CD4-positive, alpha-beta memory T cell (primary cell): Measurements from ENCODE around the gene GJD3. TPM values are rescaled to one million over a fixed set of nuclear protein-coding genes. Genes with fewer than 3 reads are reported as not detected.

Experiments used
- CTCF ChIA-PET: fragments of 350-600 bp; sonication (Branson Sonifier 250); formaldehyde crosslinking; loops from one replicate; lab custom pipeline; 2021; ENCODE audit warnings: inconsistent platforms; ENCODE audit not compliant: partially characterized antibody; lab: Charles Lee
- POLR2A ChIA-PET: fragments of 350-600 bp; sonication (Branson Sonifier 250); formaldehyde crosslinking; loops from one replicate; lab custom pipeline; 2021; ENCODE audit not compliant: partially characterized antibody; lab: Charles Lee
- DNase-seq, 5 donors: peaks; one replicate each; pipeline versions ENCODE4 v3.0.0 to v3.0.0-alpha.2; 2020 to 2022; ENCODE audit warnings: mixed read lengths in 1 of 5
- H3K27ac ChIP-seq: one replicate; pipeline ENCODE4 v1.7.0; 2013; ENCODE audit warnings: low read depth, low read length
- H3K27me3 ChIP-seq: 2 replicates; pipeline ENCODE4 v1.7.0; 2013; ENCODE audit warnings: mild to moderate bottlenecking, low read length, moderate library complexity; ENCODE audit not compliant: insufficient read depth
- H3K36me3 ChIP-seq: 2 replicates; pipeline ENCODE4 v1.7.0; 2013; ENCODE audit warnings: mild to moderate bottlenecking, low read length, moderate library complexity; ENCODE audit not compliant: insufficient read depth
- H3K4me1 ChIP-seq: 2 replicates; pipeline ENCODE4 v1.7.0; 2013; ENCODE audit warnings: mild to moderate bottlenecking, low read length, moderate library complexity; ENCODE audit not compliant: insufficient read depth
- H3K4me3 ChIP-seq, 2 donors: one replicate each; pipeline ENCODE4 v1.7.0; 2013; ENCODE audit warnings: low read length in 2 of 2, mild to moderate bottlenecking in 1 of 2
- H3K9me3 ChIP-seq, 2 donors: one replicate each; pipeline ENCODE4 v1.7.0; 2013; ENCODE audit warnings: low read length in 2 of 2, control low read depth in 1 of 2; ENCODE audit not compliant: control insufficient read depth in 1 of 2
- H3K27ac Mint-ChIP-seq, 7 donors: one replicate each; pipeline ENCODE4 v1.8.0; 2020 to 2021; ENCODE audit warnings: mixed read lengths in 7 of 7, mild to moderate bottlenecking in 6 of 7, inconsistent platforms in 3 of 7, moderate library complexity in 3 of 7
- H3K27me3 Mint-ChIP-seq, 2 donors: one replicate each; pipeline ENCODE4 v1.8.0; 2020 to 2021; ENCODE audit warnings: mixed read lengths in 2 of 2
- H3K36me3 Mint-ChIP-seq, 2 donors: one replicate each; pipeline ENCODE4 v1.8.0; 2020 to 2021; ENCODE audit warnings: mixed read lengths in 2 of 2, inconsistent platforms in 1 of 2, mild to moderate bottlenecking in 1 of 2
- H3K4me1 Mint-ChIP-seq, 4 donors: one replicate each; pipeline ENCODE4 v1.8.0; 2020 to 2021; ENCODE audit warnings: mixed read lengths in 4 of 4, mild to moderate bottlenecking in 1 of 4
- H3K4me3 Mint-ChIP-seq, 8 donors: one replicate each; pipeline ENCODE4 v1.8.0; 2020 to 2021; ENCODE audit warnings: mixed read lengths in 8 of 8, mild to moderate bottlenecking in 7 of 8, moderate library complexity in 6 of 8, inconsistent platforms in 3 of 8
- H3K9me3 Mint-ChIP-seq, 8 donors: one replicate each; pipeline ENCODE4 v1.8.0; 2020 to 2021; ENCODE audit warnings: mixed read lengths in 8 of 8, mild to moderate bottlenecking in 5 of 8, inconsistent platforms in 3 of 8, moderate library complexity in 1 of 8
- intact Hi-C: fragments of 100-400 bp; cut with micrococcal nuclease; formaldehyde crosslinking; loops from one replicate; pipeline ENCODE4 v1.15.1; 2023
- polyA plus RNA-seq, 2 donors: library from polyadenylated mRNA; unstranded; fragments of 300-500 nt; fragmentation: Illumina TruSeq; gene quantifications; one replicate each; pipeline ENCODE4 v1.2.3, GENCODE V29; 2021
- total RNA-seq, 2 experiments: library from RNA; stranded (reverse); gene quantifications; one replicate each; pipeline ENCODE4 v1.2.3, GENCODE V29; 2021

Gene GJD3
- total and polyA plus RNA-seq, 4 experiments from 2014 or later = not detected

DNA sequence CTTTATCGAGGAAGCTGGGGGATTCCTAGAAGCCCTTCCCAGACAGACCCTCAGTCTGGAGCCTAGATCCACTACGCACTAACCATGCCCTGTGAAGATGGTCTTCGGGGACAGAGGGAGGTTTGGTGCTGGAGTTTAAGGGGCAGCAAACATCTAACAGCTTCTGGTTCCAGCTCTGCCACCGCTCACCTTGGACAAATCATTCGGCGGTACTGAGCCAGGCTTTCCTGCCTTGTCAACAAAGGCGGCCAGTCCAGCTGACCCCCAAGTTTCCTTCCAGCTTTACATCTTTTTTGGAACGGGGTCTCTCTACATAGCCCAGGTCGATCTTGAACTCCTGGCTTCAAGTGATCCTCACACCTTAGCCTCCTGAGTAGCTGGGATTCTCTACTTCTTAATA, 369 bp upstream of the GJD3 start:
- Histone ChIP-seq H3K4me3 (no peak overlapping the region), H3K27me3 (no peaks in the 10 kb centered on the region), H3K9me3 (no peaks in the 10 kb centered on the region), H3K27ac (no peak overlapping the region), H3K4me1 (peaks cover 12% of the 10 kb centered on the region), H3K36me3 (no peaks in the 10 kb centered on the region)
- no peak for DNase-seq
- Mint-ChIP-seq H3K36me3 (no peaks in the 10 kb centered on the region), H3K4me1 (peaks cover 2 to 8% (median 5%) of the 10 kb centered on the region in 4 donors), H3K4me3 (peak overlapping the region in 2 of 8 donors; percentile 10 to 65), H3K27me3 (peaks cover 0 to 7% of the 10 kb centered on the region in 2 donors), H3K9me3 (no peaks in the 10 kb centered on the region), H3K27ac (peak overlapping the region in 2 of 7 donors; percentile 8 to 32)
- ChIA-PET POLR2A (interaction anchor here (1.5 to 5.0 kb wide), 2 partner anchors 168 to 1324 kb away, joined by 5 to 26 read pairs; partner anchors contain the start of gene EIF1), CTCF (interaction anchor here (0.8 to 1.9 kb wide), 2 partner anchors 10 to 167 kb away, joined by 3 to 8 read pairs; no protein-coding TSS in a partner anchor)
- intact Hi-C loops = no loop called here

DNA sequence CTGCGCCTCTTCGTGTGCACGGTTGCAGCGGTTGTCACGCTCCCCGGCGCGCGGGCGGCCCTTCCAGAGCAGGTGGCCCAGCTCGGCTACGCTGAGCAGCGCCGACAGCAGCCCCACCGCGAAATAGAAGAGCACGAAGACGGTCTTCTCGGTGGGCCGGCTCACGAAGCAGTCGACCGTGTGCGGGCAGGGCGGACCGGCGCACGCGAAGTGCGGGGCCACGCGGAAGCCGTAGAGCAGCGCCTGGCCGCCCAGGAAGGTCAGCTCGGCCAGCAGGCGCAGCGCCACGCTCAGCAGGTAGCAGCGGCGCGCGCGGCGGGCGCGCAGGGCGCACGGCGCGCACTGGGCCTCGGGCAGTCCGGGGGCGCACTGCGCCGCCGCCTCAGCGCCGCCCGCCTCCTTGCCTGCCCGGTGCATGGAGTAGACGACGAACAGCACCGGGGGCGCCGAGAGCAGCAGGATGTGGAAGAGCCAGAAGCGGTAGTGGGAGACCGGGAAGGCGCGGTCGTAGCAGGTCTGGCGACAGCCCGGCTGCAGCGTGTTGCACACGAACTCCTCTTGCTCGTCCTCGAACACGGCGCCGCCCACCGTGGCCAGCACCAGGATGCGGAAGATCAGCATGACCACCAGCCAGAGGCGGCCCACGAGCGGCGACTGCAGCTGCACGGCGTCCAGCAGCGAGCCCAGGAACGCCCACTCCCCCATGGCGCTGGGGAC, 1.3 kb downstream of the GJD3 start:
- Mint-ChIP-seq H3K27me3 (peaks cover 0 to 7% of the 10 kb centered on the region in 2 donors), H3K9me3 (no peaks in the 10 kb centered on the region), H3K4me3 (peak overlapping the region; percentile 65 to 82 (median 72)), H3K27ac (no peak overlapping the region), H3K4me1 (peaks cover 5 to 11% (median 9%) of the 10 kb centered on the region in 4 donors), H3K36me3 (no peaks in the 10 kb centered on the region)
- no peaks in the 10 kb centered on the region for H3K36me3 ChIP-seq
- DNase-seq = peak in 1 of 5 donors; percentile 46
- intact Hi-C loops = no loop called here
- H3K27ac ChIP-seq = no peak overlapping the region
- H3K27me3 ChIP-seq = no peaks in the 10 kb centered on the region
- ChIA-PET CTCF (interaction anchor here (0.9 to 9.8 kb wide), 10 partner anchors 13 to 257 kb away, joined by 3 to 71 read pairs (median 6); partner anchors contain the start of gene IGFBP4), POLR2A (interaction anchor here (1.0 to 5.0 kb wide), 6 partner anchors 54 to 198 kb away, joined by 3 to 26 read pairs (median 5); partner anchors contain the start of gene TOP2A)
- peaks cover 19% of the 10 kb centered on the region for H3K4me1 ChIP-seq
- H3K4me3 ChIP-seq = peak overlapping the region in 1 of 2 donors; percentile 47
- H3K9me3 ChIP-seq = no peaks in the 10 kb centered on the region

DNA sequence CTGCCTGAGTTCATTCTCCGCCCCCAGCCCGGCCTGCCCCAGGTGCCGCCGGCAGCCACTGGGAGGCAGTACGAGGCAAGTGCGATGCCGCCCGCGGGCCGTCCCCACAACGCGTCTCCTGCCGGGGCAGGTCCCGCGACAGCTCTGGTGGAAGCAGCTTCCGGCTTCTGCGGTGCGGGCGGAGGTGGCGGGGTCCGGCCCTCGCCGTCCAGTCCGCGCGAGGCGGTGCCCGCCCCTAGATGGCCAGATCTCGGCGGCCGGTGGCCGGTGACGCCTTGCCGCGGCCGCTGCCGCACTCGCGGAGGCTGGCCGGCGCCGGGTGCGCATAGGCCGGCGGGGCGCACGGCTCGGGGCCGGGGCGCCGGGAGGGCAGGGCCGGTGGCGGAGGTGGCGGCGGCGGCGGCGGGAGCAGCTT, 1.8 kb downstream of the GJD3 start:
- H3K27ac Mint-ChIP-seq = peak overlapping the region in 3 of 7 donors; percentile 11 to 69 (median 57)
- DNase-seq = peak; percentile 72 to 76 (median 74)
- Histone ChIP-seq H3K27me3 (no peaks in the 10 kb centered on the region), H3K4me1 (peaks cover 21% of the 10 kb centered on the region), H3K27ac (no peak overlapping the region), H3K36me3 (no peaks in the 10 kb centered on the region), H3K4me3 (peak overlapping the region in 1 of 2 donors; percentile 47), H3K9me3 (no peaks in the 10 kb centered on the region)
- no peaks in the 10 kb centered on the region for H3K9me3 Mint-ChIP-seq
- peak overlapping the region in 7 of 8 donors; percentile 39 to 82 (median 64) for H3K4me3 Mint-ChIP-seq
- CTCF ChIA-PET = interaction anchor here (0.8 to 9.8 kb wide), 10 partner anchors 27 to 257 kb away, joined by 3 to 71 read pairs (median 6); partner anchors contain the start of gene IGFBP4
- no peaks in the 10 kb centered on the region for H3K36me3 Mint-ChIP-seq
- H3K4me1 Mint-ChIP-seq = peaks cover 5 to 12% (median 9%) of the 10 kb centered on the region in 4 donors
- peaks cover 0 to 7% of the 10 kb centered on the region in 2 donors for H3K27me3 Mint-ChIP-seq
- POLR2A ChIA-PET = interaction anchor here (1.0 to 5.0 kb wide), 7 partner anchors 55 to 199 kb away, joined by 3 to 26 read pairs (median 5); partner anchors contain the start of gene TOP2A
- intact Hi-C loops = loop anchor here (1.0 kb wide), 1 partner anchor 171 kb away; no protein-coding TSS in a partner anchor

- ChIA-PET CTCF (interaction anchor here (0.8 to 9.8 kb wide), 14 partner anchors 11 to 258 kb away, joined by 3 to 71 read pairs (median 5); partner anchors contain the start of gene IGFBP4), POLR2A (interaction anchor here (1.0 to 5.0 kb wide), 7 partner anchors 56 to 199 kb away, joined by 3 to 26 read pairs (median 5); partner anchors contain the start of gene TOP2A)
- intact Hi-C loops = loop anchor here (1.0 kb wide), 1 partner anchor 171 kb away; no protein-coding TSS in a partner anchor
- no peaks in the 10 kb centered on the region for H3K9me3 Mint-ChIP-seq
- DNase-seq = no peak
- peaks cover 0 to 7% of the 10 kb centered on the region in 2 donors for H3K27me3 Mint-ChIP-seq
- no peaks in the 10 kb centered on the region for H3K36me3 Mint-ChIP-seq
- Histone ChIP-seq H3K4me3 (peak overlapping the region in 1 of 2 donors; percentile 47), H3K9me3 (no peaks in the 10 kb centered on the region), H3K36me3 (no peaks in the 10 kb centered on the region), H3K4me1 (peaks cover 21% of the 10 kb centered on the region), H3K27me3 (no peaks in the 10 kb centered on the region), H3K27ac (no peak overlapping the region)
- peak overlapping the region in 4 of 7 donors; percentile 4 to 69 (median 34) for H3K27ac Mint-ChIP-seq
- H3K4me3 Mint-ChIP-seq = peak overlapping the region in 5 of 8 donors; percentile 39 to 66 (median 59)
- peaks cover 5 to 12% (median 8%) of the 10 kb centered on the region in 4 donors for H3K4me1 Mint-ChIP-seq
Observed at GRCh38 chr17:40361925-40362695, 2.4 kb downstream of the GJD3 start.

- Mint-ChIP-seq H3K4me1 (peaks cover 5 to 12% (median 8%) of the 10 kb centered on the region in 4 donors), H3K36me3 (no peaks in the 10 kb centered on the region), H3K27me3 (peaks cover 0 to 7% of the 10 kb centered on the region in 2 donors), H3K4me3 (peak overlapping the region in 4 of 8 donors; percentile 9 to 62 (median 42)), H3K9me3 (no peaks in the 10 kb centered on the region), H3K27ac (peak overlapping the region in 1 of 7 donors; percentile 12)
- Histone ChIP-seq H3K9me3 (no peaks in the 10 kb centered on the region), H3K4me3 (no peak overlapping the region), H3K27me3 (no peaks in the 10 kb centered on the region), H3K36me3 (no peaks in the 10 kb centered on the region), H3K27ac (no peak overlapping the region), H3K4me1 (peaks cover 21% of the 10 kb centered on the region)
- DNase-seq = no peak
- CTCF ChIA-PET = interaction anchor here (0.8 to 9.8 kb wide), 10 partner anchors 10 to 199 kb away, joined by 3 to 71 read pairs (median 6); partner anchors contain the start of gene IGFBP4
- intact Hi-C loops = no loop called here
- POLR2A ChIA-PET = interaction anchor here (1.0 to 5.0 kb wide), 4 partner anchors 56 to 200 kb away, joined by 3 to 26 read pairs (median 9); partner anchors contain the start of gene TOP2A
Observed at GRCh38 chr17:40361063-40361924, 3.2 kb downstream of the GJD3 start.

DNA sequence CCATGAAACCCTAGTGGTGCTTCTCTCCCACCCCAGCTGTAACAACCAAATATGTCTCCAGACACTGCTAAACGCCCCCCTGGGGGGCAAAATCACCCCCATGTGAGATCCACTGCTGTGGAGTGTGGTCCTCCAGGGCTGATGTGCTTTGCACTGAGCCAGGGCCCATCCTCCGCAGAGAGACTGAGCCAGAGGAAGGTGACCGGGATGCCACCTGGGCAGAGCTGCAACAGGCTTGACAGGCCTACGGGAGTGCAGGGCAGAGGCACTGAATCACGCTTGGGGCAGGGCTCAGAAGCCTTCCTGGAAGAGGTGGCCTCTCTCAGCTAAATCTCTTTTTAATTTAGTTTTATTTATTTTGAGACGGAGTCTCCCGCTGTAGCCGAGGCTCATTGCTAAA, 4.4 kb downstream of the GJD3 start:
- H3K9me3 ChIP-seq = no peaks in the 10 kb centered on the region
- Mint-ChIP-seq H3K36me3 (peaks cover 3 to 4% of the 10 kb centered on the region in 2 donors), H3K27ac (no peak overlapping the region), H3K4me3 (no peak overlapping the region), H3K4me1 (peaks cover 6 to 12% (median 9%) of the 10 kb centered on the region in 4 donors), H3K27me3 (peaks cover 0 to 7% of the 10 kb centered on the region in 2 donors), H3K9me3 (no peaks in the 10 kb centered on the region)
- no peak for DNase-seq
- no peak overlapping the region for H3K27ac ChIP-seq
- ChIA-PET POLR2A (interaction anchor here (1.0 to 5.0 kb wide), 2 partner anchors 37 to 173 kb away, joined by 3 to 26 read pairs; no protein-coding TSS in a partner anchor), CTCF (interaction anchor here (1.3 to 10.0 kb wide), 5 partner anchors 53 to 200 kb away, joined by 4 to 573 read pairs (median 37); partner anchors contain the start of gene RARA)
- peaks cover 21% of the 10 kb centered on the region for H3K4me1 ChIP-seq
- H3K27me3 ChIP-seq = no peaks in the 10 kb centered on the region
- H3K36me3 ChIP-seq = peaks cover 9% of the 10 kb centered on the region
- no peak overlapping the region for H3K4me3 ChIP-seq
- intact Hi-C loops = no loop called here
